Measurements from ENCODE around the gene TMEM94. TPM values are rescaled to one million over a fixed set of nuclear protein-coding genes. Genes with fewer than 3 reads are reported as not detected.
A peak's percentile ranks its signal among the peaks of the same experiment; 100 is the strongest.

TMEM94 gene
- total and polyA plus RNA-seq, 2 of the 13 experiments (the other 11 are each of a cell fraction or from before 2014, with no cell fraction given), result 32.6 to 134 TPM

DNA sequence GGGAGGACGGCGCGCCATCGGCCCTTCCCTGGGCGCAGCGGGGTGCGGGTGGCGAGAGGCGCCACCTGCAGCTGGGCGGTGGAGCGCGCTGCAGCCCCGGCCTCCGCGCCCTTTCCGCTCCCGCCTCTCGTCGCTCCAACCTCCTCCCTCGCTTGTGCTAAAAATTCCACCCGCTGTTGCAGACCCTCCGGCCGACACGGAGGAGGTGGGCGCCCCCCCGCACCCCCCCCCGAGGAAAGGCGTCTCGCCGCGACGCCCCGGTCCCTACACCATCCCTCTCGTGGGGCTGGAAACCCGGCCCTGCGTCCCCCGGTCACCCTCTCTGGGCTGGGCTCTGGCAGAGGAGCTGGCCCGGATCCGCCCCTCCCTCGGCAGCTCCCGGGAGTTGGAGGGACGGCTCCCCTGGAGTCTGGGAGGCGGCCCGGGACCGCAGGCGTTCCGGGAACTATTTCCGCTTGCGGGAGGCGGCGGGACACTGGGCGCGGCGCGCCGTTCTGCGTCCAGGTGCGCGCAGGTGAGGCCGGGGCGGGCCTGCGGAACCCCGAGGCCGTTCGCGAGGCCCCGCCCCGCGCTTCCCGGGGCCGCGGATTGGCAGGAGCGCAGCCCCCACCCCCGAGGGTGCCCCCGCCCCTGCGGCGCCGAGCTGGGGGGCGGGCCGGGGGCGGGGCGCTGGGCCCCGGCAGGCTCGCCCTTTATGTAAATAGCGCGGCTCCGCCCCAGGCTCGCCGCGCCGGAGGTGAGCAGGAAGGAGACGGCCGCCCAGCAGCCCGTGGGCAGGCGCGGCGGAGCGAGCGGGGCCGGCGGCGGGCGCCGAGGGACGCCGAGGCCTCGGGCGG is 68.8 kb downstream of the TMEM94 start, which contains the start of gene LLGL2 (continued):
- TF ChIP-seq GTF3A (CRISPR knock-in tag; conservative IDR thresholded peaks at IDR 0.05), result peak; percentile 44; the same call in 1 of the 2 replicates
- TF ChIP-seq, protein P1, sequence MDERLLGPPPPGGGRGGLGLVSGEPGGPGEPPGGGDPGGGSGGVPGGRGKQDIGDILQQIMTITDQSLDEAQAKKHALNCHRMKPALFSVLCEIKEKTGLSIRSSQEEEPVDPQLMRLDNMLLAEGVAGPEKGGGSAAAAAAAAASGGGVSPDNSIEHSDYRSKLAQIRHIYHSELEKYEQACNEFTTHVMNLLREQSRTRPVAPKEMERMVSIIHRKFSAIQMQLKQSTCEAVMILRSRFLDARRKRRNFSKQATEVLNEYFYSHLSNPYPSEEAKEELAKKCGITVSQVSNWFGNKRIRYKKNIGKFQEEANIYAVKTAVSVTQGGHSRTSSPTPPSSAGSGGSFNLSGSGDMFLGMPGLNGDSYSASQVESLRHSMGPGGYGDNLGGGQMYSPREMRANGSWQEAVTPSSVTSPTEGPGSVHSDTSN (CRISPR knock-in tag; IDR thresholded peaks at IDR 0.05), result 0 out of 2 replicates have a peak, but pooled peaks have one; percentile 30
- TF ChIP-seq RXRA (CRISPR knock-in tag; IDR thresholded peaks at IDR 0.05), result peak; percentile 64
- TF ChIP-seq, protein P2, sequence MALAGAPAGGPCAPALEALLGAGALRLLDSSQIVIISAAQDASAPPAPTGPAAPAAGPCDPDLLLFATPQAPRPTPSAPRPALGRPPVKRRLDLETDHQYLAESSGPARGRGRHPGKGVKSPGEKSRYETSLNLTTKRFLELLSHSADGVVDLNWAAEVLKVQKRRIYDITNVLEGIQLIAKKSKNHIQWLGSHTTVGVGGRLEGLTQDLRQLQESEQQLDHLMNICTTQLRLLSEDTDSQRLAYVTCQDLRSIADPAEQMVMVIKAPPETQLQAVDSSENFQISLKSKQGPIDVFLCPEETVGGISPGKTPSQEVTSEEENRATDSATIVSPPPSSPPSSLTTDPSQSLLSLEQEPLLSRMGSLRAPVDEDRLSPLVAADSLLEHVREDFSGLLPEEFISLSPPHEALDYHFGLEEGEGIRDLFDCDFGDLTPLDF (CRISPR knock-in tag; IDR thresholded peaks at IDR 0.05), result peak; percentile 77
- no peak for TF ChIP-seq NFIC (IDR thresholded peaks at IDR 0.05; ENCODE audit: low read length)
- TF ChIP-seq CHD4 (IDR thresholded peaks at IDR 0.05; ENCODE audit: borderline replicate concordance, low read length), result no peak; the same call in 1 of the 2 replicates
- TF ChIP-seq, protein P3, sequence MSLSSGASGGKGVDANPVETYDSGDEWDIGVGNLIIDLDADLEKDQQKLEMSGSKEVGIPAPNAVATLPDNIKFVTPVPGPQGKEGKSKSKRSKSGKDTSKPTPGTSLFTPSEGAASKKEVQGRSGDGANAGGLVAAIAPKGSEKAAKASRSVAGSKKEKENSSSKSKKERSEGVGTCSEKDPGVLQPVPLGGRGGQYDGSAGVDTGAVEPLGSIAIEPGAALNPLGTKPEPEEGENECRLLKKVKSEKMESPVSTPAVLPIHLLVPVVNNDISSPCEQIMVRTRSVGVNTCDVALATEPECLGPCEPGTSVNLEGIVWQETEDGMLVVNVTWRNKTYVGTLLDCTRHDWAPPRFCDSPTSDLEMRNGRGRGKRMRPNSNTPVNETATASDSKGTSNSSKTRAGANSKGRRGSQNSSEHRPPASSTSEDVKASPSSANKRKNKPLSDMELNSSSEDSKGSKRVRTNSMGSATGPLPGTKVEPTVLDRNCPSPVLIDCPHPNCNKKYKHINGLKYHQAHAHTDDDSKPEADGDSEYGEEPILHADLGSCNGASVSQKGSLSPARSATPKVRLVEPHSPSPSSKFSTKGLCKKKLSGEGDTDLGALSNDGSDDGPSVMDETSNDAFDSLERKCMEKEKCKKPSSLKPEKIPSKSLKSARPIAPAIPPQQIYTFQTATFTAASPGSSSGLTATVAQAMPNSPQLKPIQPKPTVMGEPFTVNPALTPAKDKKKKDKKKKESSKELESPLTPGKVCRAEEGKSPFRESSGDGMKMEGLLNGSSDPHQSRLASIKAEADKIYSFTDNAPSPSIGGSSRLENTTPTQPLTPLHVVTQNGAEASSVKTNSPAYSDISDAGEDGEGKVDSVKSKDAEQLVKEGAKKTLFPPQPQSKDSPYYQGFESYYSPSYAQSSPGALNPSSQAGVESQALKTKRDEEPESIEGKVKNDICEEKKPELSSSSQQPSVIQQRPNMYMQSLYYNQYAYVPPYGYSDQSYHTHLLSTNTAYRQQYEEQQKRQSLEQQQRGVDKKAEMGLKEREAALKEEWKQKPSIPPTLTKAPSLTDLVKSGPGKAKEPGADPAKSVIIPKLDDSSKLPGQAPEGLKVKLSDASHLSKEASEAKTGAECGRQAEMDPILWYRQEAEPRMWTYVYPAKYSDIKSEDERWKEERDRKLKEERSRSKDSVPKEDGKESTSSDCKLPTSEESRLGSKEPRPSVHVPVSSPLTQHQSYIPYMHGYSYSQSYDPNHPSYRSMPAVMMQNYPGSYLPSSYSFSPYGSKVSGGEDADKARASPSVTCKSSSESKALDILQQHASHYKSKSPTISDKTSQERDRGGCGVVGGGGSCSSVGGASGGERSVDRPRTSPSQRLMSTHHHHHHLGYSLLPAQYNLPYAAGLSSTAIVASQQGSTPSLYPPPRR (CRISPR knock-in tag; IDR thresholded peaks at IDR 0.05; ENCODE audit: borderline replicate concordance), result peak; percentile 66; the same call in 1 of the 2 replicates
- peak; percentile 83 for TF ChIP-seq KMT2A (CRISPR knock-in tag; IDR thresholded peaks at IDR 0.05)
- TF ChIP-seq, protein P4, sequence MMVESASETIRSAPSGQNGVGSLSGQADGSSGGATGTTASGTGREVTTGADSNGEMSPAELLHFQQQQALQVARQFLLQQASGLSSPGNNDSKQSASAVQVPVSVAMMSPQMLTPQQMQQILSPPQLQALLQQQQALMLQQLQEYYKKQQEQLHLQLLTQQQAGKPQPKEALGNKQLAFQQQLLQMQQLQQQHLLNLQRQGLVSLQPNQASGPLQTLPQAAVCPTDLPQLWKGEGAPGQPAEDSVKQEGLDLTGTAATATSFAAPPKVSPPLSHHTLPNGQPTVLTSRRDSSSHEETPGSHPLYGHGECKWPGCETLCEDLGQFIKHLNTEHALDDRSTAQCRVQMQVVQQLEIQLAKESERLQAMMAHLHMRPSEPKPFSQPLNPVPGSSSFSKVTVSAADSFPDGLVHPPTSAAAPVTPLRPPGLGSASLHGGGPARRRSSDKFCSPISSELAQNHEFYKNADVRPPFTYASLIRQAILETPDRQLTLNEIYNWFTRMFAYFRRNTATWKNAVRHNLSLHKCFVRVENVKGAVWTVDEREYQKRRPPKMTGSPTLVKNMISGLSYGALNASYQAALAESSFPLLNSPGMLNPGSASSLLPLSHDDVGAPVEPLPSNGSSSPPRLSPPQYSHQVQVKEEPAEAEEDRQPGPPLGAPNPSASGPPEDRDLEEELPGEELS (CRISPR knock-in tag; IDR thresholded peaks at IDR 0.05), result peak; percentile 63; the same call in 1 of the 2 replicates
- no peak for TF ChIP-seq NFE2L1 (CRISPR knock-in tag; IDR thresholded peaks at IDR 0.05; ENCODE audit: borderline replicate concordance)
- TF ChIP-seq KLF15 (CRISPR knock-in tag; IDR thresholded peaks at IDR 0.05; ENCODE audit: borderline replicate concordance), result peak; percentile 46; the same call in 1 of the 2 replicates
- no peak; the same call in 1 of the 2 replicates for TF ChIP-seq TBX2 (CRISPR knock-in tag; IDR thresholded peaks at IDR 0.05; ENCODE audit: borderline replicate concordance)
- peak; percentile 57 for TF ChIP-seq TAF1 (CRISPR knock-in tag; IDR thresholded peaks at IDR 0.05)
- TF ChIP-seq ZNF547 (CRISPR knock-in tag; IDR thresholded peaks at IDR 0.05), result no peak; the same call in none of the 2 replicates
- TF ChIP-seq, protein P5, sequence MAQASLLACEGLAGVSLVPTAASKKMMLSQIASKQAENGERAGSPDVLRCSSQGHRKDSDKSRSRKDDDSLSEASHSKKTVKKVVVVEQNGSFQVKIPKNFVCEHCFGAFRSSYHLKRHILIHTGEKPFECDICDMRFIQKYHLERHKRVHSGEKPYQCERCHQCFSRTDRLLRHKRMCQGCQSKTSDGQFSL (CRISPR knock-in tag; IDR thresholded peaks at IDR 0.05), result no peak; the same call in 1 of the 2 replicates
- TF ChIP-seq MYC (CRISPR knock-in tag; IDR thresholded peaks at IDR 0.05; ENCODE audit: borderline replicate concordance), result peak; percentile 78

All from HepG2 (cell line).